ENCODE data around the gene NPAS3. TPM values are rescaled to one million over a fixed set of nuclear protein-coding genes. Genes with fewer than 3 reads are reported as not detected.

Gene NPAS3
- total RNA-seq, 1 experiment from 2014 or later: not detected

DNA sequence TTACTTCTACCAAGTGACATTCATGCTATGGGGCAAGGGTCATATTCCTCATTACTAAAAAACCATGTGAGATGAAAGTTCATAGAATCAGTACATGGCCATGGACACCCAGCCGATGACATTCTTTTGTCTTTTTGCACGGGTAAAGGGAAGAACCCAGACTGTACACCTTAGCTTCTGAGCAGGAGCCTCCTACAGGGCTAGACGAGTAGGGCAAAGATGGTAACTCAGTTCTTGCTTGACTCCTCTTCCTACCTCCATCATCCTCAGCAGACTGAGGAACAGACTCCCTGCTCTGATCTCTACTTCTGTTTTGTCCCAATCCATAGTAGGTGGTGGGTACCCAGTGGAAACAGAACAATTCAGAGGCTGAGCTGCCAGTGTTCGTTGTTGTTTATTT is 281.3 kb downstream of the NPAS3 start:
- H3K4me3 ChIP-seq (replicated peaks in 1 of 2; ENCODE audit: low read depth in 1 of 2, low read length in 2 of 2): no peak overlapping the region
- no peaks in the 10 kb centered on the region for H4K20me1 ChIP-seq (ENCODE audit: insufficient read depth)
- H3K4me2 ChIP-seq (ENCODE audit: low read length): no peak overlapping the region
- no peak overlapping the region for H2AFZ ChIP-seq (ENCODE audit: low read depth, low read length, poor library complexity, severe bottlenecking)
- peaks cover 0 to 4% of the 10 kb centered on the region in 2 experiments; a peak in 1 of 4 replicates for H3K9me3 ChIP-seq (ENCODE audit: control insufficient read depth in 1 of 2, insufficient read depth in 1 of 2, low read depth in 1 of 2, low read length in 2 of 2)
- CTCF ChIA-PET: no interaction called here
- H3K9ac ChIP-seq (ENCODE audit: low read length): no peak overlapping the region
- no peaks in the 10 kb centered on the region for H3K9me2 ChIP-seq (ENCODE audit: insufficient read depth)
- no peaks in the 10 kb centered on the region for H3K36me3 ChIP-seq (ENCODE audit: control insufficient read depth in 1 of 2, insufficient read depth in 2 of 2, low read length in 2 of 2)
- H3K79me2 ChIP-seq (ENCODE audit: insufficient read depth, low read length): no peaks in the 10 kb centered on the region
- no TSS peak for BruUV-seq (replicated peaks)
- H3K27me3 ChIP-seq (ENCODE audit: insufficient read depth, low read length): no peaks in the 10 kb centered on the region
- no peak for DNase-seq (ENCODE audit: low read depth, low spot score)
- H3K4me1 ChIP-seq (ENCODE audit: control insufficient read depth in 1 of 2, insufficient read depth in 2 of 2, low read length in 2 of 2): no peaks in the 10 kb centered on the region
- no peak for ATAC-seq
- no peak for TF ChIP-seq TCF7L2 (IDR thresholded peaks at IDR 0.05; ENCODE audit: borderline replicate concordance, extremely low read depth, insufficient read depth, insufficient read length)
- TF ChIP-seq ZFX (IDR thresholded peaks at IDR 0.05): no peak
- no peak for TF ChIP-seq YY1 (IDR thresholded peaks at IDR 0.05; ENCODE audit: extremely low read depth, insufficient replicate concordance, low read depth, low read length)
- TF ChIP-seq REST (IDR thresholded peaks at IDR 0.05; ENCODE audit: low read depth): no peak
- TF ChIP-seq SP1 (IDR thresholded peaks at IDR 0.05; ENCODE audit: low read depth): no peak
- TF ChIP-seq EZH2phosphoT487 (IDR thresholded peaks at IDR 0.05; ENCODE audit: borderline replicate concordance): no peak
- no peak for TF ChIP-seq JUND (IDR thresholded peaks at IDR 0.05)
- no peak for TF ChIP-seq POLR2AphosphoS5 (IDR thresholded peaks at IDR 0.05; ENCODE audit: low read depth, low read length)
- no peak for TF ChIP-seq SIN3A (IDR thresholded peaks at IDR 0.05; ENCODE audit: low read depth)
- no peak for TF ChIP-seq ZNF274 (IDR thresholded peaks at IDR 0.05; ENCODE audit: low read depth, low read length)
- no peak for TF ChIP-seq FOSL1 (IDR thresholded peaks at IDR 0.05; ENCODE audit: low read depth)
- no peak for TF ChIP-seq RAD21 (IDR thresholded peaks at IDR 0.05; ENCODE audit: low read depth)
- TF ChIP-seq CTCF (IDR thresholded peaks at IDR 0.05 in 2 of 3, conservative IDR thresholded peaks at IDR 0.05 in 1 of 3; ENCODE audit: borderline replicate concordance in 1 of 3, insufficient read depth in 1 of 3, low read depth in 2 of 3, low read length in 2 of 3): no peak
- RAD21 ChIA-PET (ENCODE audit: low non-redundant PET in 1 of 2, low total read pairs in 2 of 2, uncharacterized antibody in 2 of 2, unreplicated experiment in 2 of 2): no interaction called here
- POLR2A ChIA-PET: no interaction called here
- intact Hi-C loops (cut with micrococcal nuclease): no loop called here
- no peak overlapping the region for H3K27ac ChIP-seq (ENCODE audit: low read depth, low read length)
